ENCODE measurements around the gene ASB6.

The ASB6 gene

DNA sequence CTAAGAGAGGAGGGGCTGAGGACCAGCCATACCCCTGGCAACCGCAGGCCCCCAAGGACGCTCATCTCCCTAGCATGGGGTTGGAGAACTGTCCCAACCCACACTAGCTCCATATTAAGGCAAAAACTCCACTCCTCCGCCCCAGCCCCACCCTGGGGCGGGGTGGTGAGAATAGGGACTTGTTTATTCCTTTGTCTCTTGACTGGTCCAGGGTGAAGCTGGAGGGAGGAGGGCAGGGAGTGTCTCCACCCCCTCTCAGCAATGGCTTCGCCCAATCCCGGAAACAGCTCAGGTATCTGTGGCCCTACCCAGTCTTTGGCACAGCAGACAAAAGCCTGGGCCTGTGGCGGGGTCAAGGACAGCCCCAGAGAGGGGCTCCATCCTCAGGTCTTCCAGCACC lies 40.4 kb upstream of the ASB6 start:
- no peak for DNase-seq (ENCODE audit: low read depth)
- H3K4me3 ChIP-seq (replicated peaks; ENCODE audit: low read depth, low read length), result no peak overlapping the region
- TF ChIP-seq, protein P1, sequence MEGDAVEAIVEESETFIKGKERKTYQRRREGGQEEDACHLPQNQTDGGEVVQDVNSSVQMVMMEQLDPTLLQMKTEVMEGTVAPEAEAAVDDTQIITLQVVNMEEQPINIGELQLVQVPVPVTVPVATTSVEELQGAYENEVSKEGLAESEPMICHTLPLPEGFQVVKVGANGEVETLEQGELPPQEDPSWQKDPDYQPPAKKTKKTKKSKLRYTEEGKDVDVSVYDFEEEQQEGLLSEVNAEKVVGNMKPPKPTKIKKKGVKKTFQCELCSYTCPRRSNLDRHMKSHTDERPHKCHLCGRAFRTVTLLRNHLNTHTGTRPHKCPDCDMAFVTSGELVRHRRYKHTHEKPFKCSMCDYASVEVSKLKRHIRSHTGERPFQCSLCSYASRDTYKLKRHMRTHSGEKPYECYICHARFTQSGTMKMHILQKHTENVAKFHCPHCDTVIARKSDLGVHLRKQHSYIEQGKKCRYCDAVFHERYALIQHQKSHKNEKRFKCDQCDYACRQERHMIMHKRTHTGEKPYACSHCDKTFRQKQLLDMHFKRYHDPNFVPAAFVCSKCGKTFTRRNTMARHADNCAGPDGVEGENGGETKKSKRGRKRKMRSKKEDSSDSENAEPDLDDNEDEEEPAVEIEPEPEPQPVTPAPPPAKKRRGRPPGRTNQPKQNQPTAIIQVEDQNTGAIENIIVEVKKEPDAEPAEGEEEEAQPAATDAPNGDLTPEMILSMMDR (IDR thresholded peaks at IDR 0.05; ENCODE audit: low read length, missing control alignments), result no peak

DNA sequence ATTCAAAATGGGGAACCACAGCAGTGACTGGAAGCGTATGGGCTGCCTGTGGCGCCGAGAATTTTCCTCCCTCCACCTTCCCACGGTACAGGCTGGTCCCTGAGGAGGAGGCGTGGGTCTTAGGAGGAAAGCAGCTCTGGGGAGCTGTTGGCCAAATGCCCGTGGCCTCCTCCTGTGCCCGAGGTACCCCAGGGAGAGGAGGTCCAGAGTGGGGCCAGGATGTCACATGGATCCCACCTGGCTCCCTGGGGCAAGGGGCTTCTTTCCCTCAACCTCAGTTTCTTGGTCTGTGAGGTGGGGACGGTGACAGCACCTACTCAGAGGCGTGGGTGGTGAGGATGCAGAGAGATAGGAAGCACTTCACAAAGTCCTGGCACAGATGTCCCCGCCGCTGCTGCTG lies 40.0 kb upstream of the ASB6 start:
- DNase-seq (ENCODE audit: low read depth), result no peak
- no peak overlapping the region for H3K4me3 ChIP-seq (replicated peaks; ENCODE audit: low read depth, low read length)
- TF ChIP-seq, protein P1 (IDR thresholded peaks at IDR 0.05; ENCODE audit: low read length, missing control alignments), result no peak

DNA sequence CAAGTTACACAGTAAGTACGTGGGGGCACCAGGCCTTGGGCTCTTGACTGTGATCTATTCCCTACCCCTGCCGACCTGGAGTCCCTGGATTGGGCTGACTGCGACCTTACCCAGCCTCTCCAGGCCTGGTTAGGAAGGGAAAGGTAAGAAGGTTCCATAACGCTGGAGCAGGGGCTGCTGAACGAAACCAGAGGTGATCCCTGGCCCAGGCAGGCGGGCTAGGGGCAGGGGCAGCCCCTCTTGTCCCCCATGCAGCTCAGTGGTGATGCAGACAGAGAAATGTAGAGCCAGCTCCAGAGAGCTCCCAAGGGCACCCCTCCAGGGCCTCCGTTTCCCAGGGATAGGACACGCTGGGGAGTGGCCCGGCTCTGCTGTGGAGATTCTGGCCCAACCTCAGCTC lies 37.6 kb upstream of the ASB6 start:
- DNase-seq (ENCODE audit: low read depth), result no peak
- TF ChIP-seq, protein P1 (IDR thresholded peaks at IDR 0.05; ENCODE audit: low read length, missing control alignments), result no peak
- H3K4me3 ChIP-seq (replicated peaks; ENCODE audit: low read depth, low read length), result no peak overlapping the region

DNA sequence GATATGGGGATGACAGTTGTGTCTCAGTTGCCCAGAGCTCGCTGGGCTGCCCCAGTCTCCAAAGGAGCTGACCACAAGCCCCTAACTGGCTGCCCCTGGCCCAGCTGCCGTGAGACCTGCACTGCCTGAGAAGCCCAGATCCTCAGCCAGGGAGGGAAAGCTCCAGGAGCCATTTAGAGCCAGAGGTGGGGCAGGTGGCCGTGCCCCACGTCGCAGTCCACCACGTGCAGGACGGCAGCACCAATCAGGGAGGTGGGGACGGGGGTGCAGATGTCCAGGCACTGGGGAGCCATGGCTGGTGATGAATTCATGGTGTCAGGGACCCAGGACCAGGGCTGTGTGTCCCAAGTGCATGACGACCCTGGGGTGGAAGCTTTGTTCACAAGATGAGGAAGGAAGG lies 36.9 kb upstream of the ASB6 start:
- DNase-seq (ENCODE audit: low read depth), result no peak
- TF ChIP-seq, protein P1 (IDR thresholded peaks at IDR 0.05; ENCODE audit: low read length, missing control alignments), result no peak
- no peak overlapping the region for H3K4me3 ChIP-seq (replicated peaks; ENCODE audit: low read depth, low read length)

DNA sequence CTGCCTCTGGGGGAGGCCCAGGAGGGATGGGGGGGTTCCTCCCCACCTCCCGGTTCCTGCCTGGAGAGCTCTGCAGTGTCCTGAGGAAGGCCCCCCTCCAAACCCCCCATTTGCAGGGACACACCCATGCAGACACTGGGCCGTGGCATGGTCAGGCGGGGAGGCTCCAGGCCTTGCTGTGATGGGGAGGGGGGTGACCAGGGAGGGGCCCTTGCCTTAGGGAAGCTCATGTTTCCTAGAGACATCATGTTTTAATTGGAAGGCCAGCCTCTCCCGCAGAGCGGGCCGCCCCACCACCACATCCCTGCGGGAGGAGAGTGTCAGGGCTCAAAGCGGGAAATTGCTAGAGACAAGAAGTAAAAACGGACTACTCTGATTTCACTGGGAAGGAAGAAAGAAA lies 35.5 kb upstream of the ASB6 start:
- no peak for DNase-seq (ENCODE audit: low read depth)
- no peak overlapping the region for H3K4me3 ChIP-seq (replicated peaks; ENCODE audit: low read depth, low read length)
- TF ChIP-seq, protein P1 (IDR thresholded peaks at IDR 0.05; ENCODE audit: low read length, missing control alignments), result no peak

DNA sequence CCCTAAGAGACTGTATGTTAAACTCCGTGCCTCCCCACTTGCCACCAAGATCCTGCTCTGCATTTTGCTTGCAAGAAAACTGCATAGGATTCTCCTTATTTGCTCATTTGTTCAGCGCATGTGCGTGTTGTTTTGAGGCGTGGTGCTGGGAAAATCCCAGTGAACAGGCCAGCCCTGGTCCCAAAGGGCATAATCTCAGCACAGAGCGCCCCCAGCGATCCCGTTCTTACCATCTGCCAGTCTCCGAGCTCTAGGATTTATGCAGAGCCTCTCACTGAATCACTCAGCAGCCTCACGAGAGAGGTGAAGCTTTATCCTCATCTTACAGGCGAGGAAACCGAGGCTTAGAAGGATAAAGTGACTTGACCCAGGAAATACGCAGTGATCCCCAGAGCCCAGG lies 35.0 kb upstream of the ASB6 start:
- no peak overlapping the region for H3K4me3 ChIP-seq (replicated peaks; ENCODE audit: low read depth, low read length)
- DNase-seq (ENCODE audit: low read depth), result no peak
- TF ChIP-seq, protein P1 (IDR thresholded peaks at IDR 0.05; ENCODE audit: low read length, missing control alignments), result no peak

DNA sequence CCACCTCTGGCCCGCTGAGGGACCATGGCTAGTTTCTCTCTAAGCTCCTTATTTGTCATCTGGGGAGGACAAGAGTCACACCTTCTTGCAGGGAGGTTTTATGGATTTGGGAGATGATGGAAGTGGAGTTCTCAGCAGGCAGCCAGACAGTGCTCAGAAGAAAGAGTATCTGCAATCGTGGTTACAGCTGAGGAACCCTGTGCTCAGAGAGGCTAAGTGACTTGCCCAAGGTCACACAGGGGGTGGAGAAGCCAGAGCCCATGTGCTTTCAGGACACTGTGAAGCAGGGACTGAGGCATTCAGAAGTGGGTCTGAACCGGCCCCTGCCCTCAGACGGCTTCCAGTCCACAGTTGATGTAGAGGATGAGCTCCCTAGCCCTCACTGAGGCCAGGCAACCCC lies 34.3 kb upstream of the ASB6 start:
- H3K4me3 ChIP-seq (replicated peaks; ENCODE audit: low read depth, low read length), result no peak overlapping the region
- DNase-seq (ENCODE audit: low read depth), result no peak
- TF ChIP-seq, protein P1 (IDR thresholded peaks at IDR 0.05; ENCODE audit: low read length, missing control alignments), result no peak
